ENCODE results near the gene SBF2. TPM values are rescaled to one million over a fixed set of nuclear protein-coding genes. Genes with fewer than 3 reads are reported as not detected.

SBF2 gene
- polyA plus RNA-seq, 1 donor from 2014 or later = 53.4 TPM

DNA sequence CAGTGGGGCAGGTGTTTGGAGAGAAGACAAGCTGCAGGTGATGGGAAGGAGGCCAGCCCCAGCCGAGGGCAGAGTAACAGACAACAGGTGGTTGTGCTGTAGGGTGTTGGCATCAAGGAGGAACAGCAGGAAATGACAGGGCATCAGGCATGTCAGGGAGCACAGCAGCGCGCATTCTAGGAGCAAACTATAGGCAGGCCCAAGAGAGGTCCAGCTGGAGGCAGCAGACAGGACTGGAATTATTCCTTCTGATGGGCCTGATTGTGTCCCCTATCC, 24.4 kb upstream of the SBF2 start:
- H3K9me2 ChIP-seq (ENCODE audit: insufficient read depth, low read length) = no peaks in the 10 kb centered on the region
- no peak overlapping the region for H2AFZ ChIP-seq (ENCODE audit: low read depth, low read length)
- no peak overlapping the region for H3K4me2 ChIP-seq (ENCODE audit: low read length)

DNA sequence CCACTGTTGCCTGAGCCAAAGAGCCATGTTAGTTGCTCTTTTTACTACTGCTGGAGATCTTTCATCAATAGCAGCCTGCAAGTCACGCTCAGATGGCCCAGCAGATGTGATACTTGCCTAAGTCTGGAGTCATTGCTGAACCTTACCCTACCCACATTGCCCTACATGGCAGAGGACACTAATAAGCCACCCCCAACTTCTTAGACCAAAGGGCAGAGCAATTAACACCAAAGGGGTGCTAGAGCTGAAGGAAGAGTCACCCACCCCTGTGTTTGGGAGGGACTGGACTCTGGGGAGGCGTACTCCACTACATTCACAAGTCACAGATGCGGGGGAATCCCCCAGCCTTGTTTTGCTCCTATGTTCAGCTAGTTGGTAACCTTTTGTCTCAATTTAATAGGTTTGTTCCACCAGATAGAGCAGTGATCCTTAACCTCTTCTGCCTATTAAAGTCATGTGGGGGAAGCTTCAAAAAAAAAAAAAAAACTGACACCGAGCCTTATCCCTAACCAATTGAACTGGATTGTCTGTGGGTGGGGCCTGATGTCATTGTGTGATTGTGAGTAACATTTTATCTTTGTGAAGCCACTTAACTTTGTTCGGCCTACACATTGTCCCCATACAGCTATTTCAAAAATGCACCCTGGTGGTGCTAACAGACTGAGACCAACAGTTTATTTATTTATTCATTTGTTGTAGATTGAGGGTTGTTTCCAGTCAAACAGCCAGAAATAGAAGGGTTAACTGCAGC, 23.9 kb upstream of the SBF2 start:
- Histone ChIP-seq H3K9me2 (ENCODE audit: insufficient read depth, low read length) (no peaks in the 10 kb centered on the region), H2AFZ (ENCODE audit: low read depth, low read length) (no peak overlapping the region), H3K4me3 (ENCODE audit: low read length) (no peak overlapping the region), H3K36me3 (ENCODE audit: insufficient read depth, low read length) (no peaks in the 10 kb centered on the region), H3K79me2 (replicated peaks; ENCODE audit: insufficient read depth, low read length) (no peaks in the 10 kb centered on the region), H3K9me3 (ENCODE audit: low read length) (no peaks in the 10 kb centered on the region), H3K27ac (ENCODE audit: low read length) (no peak overlapping the region), H3F3A (ENCODE audit: insufficient read depth, low read length, poor library complexity, severe bottlenecking) (no peaks in the 10 kb centered on the region), H3K9ac (ENCODE audit: low read length) (no peak overlapping the region), H3K27me3 (ENCODE audit: insufficient read depth, low read depth, low read length) (no peaks in the 10 kb centered on the region), H3K4me2 (ENCODE audit: low read length) (no peak overlapping the region), H4K20me1 (ENCODE audit: insufficient read depth) (no peaks in the 10 kb centered on the region)
- TF ChIP-seq, protein P1, sequence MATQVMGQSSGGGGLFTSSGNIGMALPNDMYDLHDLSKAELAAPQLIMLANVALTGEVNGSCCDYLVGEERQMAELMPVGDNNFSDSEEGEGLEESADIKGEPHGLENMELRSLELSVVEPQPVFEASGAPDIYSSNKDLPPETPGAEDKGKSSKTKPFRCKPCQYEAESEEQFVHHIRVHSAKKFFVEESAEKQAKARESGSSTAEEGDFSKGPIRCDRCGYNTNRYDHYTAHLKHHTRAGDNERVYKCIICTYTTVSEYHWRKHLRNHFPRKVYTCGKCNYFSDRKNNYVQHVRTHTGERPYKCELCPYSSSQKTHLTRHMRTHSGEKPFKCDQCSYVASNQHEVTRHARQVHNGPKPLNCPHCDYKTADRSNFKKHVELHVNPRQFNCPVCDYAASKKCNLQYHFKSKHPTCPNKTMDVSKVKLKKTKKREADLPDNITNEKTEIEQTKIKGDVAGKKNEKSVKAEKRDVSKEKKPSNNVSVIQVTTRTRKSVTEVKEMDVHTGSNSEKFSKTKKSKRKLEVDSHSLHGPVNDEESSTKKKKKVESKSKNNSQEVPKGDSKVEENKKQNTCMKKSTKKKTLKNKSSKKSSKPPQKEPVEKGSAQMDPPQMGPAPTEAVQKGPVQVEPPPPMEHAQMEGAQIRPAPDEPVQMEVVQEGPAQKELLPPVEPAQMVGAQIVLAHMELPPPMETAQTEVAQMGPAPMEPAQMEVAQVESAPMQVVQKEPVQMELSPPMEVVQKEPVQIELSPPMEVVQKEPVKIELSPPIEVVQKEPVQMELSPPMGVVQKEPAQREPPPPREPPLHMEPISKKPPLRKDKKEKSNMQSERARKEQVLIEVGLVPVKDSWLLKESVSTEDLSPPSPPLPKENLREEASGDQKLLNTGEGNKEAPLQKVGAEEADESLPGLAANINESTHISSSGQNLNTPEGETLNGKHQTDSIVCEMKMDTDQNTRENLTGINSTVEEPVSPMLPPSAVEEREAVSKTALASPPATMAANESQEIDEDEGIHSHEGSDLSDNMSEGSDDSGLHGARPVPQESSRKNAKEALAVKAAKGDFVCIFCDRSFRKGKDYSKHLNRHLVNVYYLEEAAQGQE (IDR thresholded peaks at IDR 0.05; ENCODE audit: borderline replicate concordance) = no peak
- TF ChIP-seq EP300 (conservative IDR thresholded peaks at IDR 0.05; ENCODE audit: poor library complexity, severe bottlenecking) = no peak
- TF ChIP-seq SMC3 (conservative IDR thresholded peaks at IDR 0.05; ENCODE audit: poor library complexity) = no peak
- no peak for TF ChIP-seq RAD21 (conservative IDR thresholded peaks at IDR 0.05)
- TF ChIP-seq TAF1 (IDR thresholded peaks at IDR 0.05; ENCODE audit: low read depth) = no peak

More for the DNA sequence above, 24.4 kb upstream of the SBF2 start:
- H3K9me3 ChIP-seq (ENCODE audit: low read length) = no peaks in the 10 kb centered on the region
- TF ChIP-seq MXI1 (conservative IDR thresholded peaks at IDR 0.05; ENCODE audit: poor library complexity, severe bottlenecking) = no peak
- no peak for TF ChIP-seq EP300 (conservative IDR thresholded peaks at IDR 0.05; ENCODE audit: poor library complexity, severe bottlenecking)
- TF ChIP-seq, protein P2, sequence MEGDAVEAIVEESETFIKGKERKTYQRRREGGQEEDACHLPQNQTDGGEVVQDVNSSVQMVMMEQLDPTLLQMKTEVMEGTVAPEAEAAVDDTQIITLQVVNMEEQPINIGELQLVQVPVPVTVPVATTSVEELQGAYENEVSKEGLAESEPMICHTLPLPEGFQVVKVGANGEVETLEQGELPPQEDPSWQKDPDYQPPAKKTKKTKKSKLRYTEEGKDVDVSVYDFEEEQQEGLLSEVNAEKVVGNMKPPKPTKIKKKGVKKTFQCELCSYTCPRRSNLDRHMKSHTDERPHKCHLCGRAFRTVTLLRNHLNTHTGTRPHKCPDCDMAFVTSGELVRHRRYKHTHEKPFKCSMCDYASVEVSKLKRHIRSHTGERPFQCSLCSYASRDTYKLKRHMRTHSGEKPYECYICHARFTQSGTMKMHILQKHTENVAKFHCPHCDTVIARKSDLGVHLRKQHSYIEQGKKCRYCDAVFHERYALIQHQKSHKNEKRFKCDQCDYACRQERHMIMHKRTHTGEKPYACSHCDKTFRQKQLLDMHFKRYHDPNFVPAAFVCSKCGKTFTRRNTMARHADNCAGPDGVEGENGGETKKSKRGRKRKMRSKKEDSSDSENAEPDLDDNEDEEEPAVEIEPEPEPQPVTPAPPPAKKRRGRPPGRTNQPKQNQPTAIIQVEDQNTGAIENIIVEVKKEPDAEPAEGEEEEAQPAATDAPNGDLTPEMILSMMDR (IDR thresholded peaks at IDR 0.05; ENCODE audit: poor library complexity, severe bottlenecking) = no peak
- TF ChIP-seq TAF1 (IDR thresholded peaks at IDR 0.05; ENCODE audit: low read depth) = no peak
- TF ChIP-seq POLR2AphosphoS5 (IDR thresholded peaks at IDR 0.05) = no peak
- no peak for TF ChIP-seq EZH2 (IDR thresholded peaks at IDR 0.05; ENCODE audit: borderline replicate concordance, insufficient read depth, low read length, poor library complexity, severe bottlenecking)
- no peak for TF ChIP-seq RAD21 (conservative IDR thresholded peaks at IDR 0.05)
- TF ChIP-seq SMC3 (conservative IDR thresholded peaks at IDR 0.05; ENCODE audit: poor library complexity) = no peak
- TF ChIP-seq, protein P1 (IDR thresholded peaks at IDR 0.05; ENCODE audit: borderline replicate concordance) = no peak
- no peak overlapping the region for H3K27ac ChIP-seq (ENCODE audit: low read length)
- H3K9ac ChIP-seq (ENCODE audit: low read length) = no peak overlapping the region
- no peaks in the 10 kb centered on the region for H4K20me1 ChIP-seq (ENCODE audit: insufficient read depth)
- no peaks in the 10 kb centered on the region for H3F3A ChIP-seq (ENCODE audit: insufficient read depth, low read length, poor library complexity, severe bottlenecking)
- H3K36me3 ChIP-seq (ENCODE audit: insufficient read depth, low read length) = no peaks in the 10 kb centered on the region
- H3K4me3 ChIP-seq (ENCODE audit: low read length) = no peak overlapping the region
- H3K27me3 ChIP-seq (ENCODE audit: insufficient read depth, low read depth, low read length) = no peaks in the 10 kb centered on the region
- H3K79me2 ChIP-seq (replicated peaks; ENCODE audit: insufficient read depth, low read length) = no peaks in the 10 kb centered on the region
